BE2C (cell line): Measurements from ENCODE around the gene IGF2R.

Source experiments
- DNase-seq: peaks from one replicate; pipeline ENCODE4 v3.0.0-alpha.2; 2020
- H3K27me3 ChIP-seq: fragments of 250-450 bp; sonication (Bioruptor Pico); 2 replicates; pipeline ENCODE4 v1.5.1; 2020; ENCODE audit warnings: mild to moderate bottlenecking
- H3K36me3 ChIP-seq: fragments of 250-450 bp; sonication (Bioruptor Pico); 2 replicates; pipeline ENCODE4 v1.5.1; 2020; ENCODE audit warnings: mild to moderate bottlenecking
- H3K4me1 ChIP-seq: fragments of 250-450 bp; sonication (Bioruptor Pico); 2 replicates; pipeline ENCODE4 v1.5.1; 2020
- H3K4me3 ChIP-seq: 2 replicates; pipeline ENCODE4 v1.5.1; 2011; ENCODE audit warnings: low read depth, low read length
- H3K9me3 ChIP-seq: fragments of 250-450 bp; sonication (Bioruptor Pico); 2 replicates; pipeline ENCODE4 v1.5.1; 2020
- CTCF ChIP-seq: IDR thresholded peaks from 2 replicates; pipeline ENCODE4 v1.5.1; 2012; ENCODE audit warnings: mild to moderate bottlenecking, low read depth, low read length

IGF2R gene

GRCh38 chr6:160031871-160032270, 63.0 kb downstream of the IGF2R start:
- Histone ChIP-seq H3K9me3 (no peaks in the 10 kb centered on the region), H3K4me1 (no peaks in the 10 kb centered on the region), H3K4me3 (no peak overlapping the region), H3K27me3 (no peaks in the 10 kb centered on the region), H3K36me3 (peaks cover 40% of the 10 kb centered on the region)
- DNase-seq = no peak
- no peak for TF ChIP-seq CTCF

- no peaks in the 10 kb centered on the region for H3K9me3 ChIP-seq
- no peak for TF ChIP-seq CTCF
- no peaks in the 10 kb centered on the region for H3K4me1 ChIP-seq
- H3K36me3 ChIP-seq = peaks cover 35% of the 10 kb centered on the region
- no peak for DNase-seq
- no peaks in the 10 kb centered on the region for H3K27me3 ChIP-seq
- no peak overlapping the region for H3K4me3 ChIP-seq
These were observed 63.7 kb downstream of the IGF2R start for GRCh38 chr6:160032538-160032937.

- Histone ChIP-seq H3K9me3 (no peaks in the 10 kb centered on the region), H3K4me1 (no peaks in the 10 kb centered on the region), H3K4me3 (no peak overlapping the region), H3K27me3 (no peaks in the 10 kb centered on the region), H3K36me3 (peaks cover 26% of the 10 kb centered on the region)
- TF ChIP-seq CTCF = no peak
- no peak for DNase-seq
These were observed 65.4 kb downstream of the IGF2R start for GRCh38 chr6:160034036-160034930.

GRCh38 chr6:160035241-160035640, 66.4 kb downstream of the IGF2R start:
- H3K27me3 ChIP-seq = no peaks in the 10 kb centered on the region
- no peak for TF ChIP-seq CTCF
- H3K4me3 ChIP-seq = no peak overlapping the region
- peaks cover 23% of the 10 kb centered on the region for H3K36me3 ChIP-seq
- no peak for DNase-seq
- no peaks in the 10 kb centered on the region for H3K9me3 ChIP-seq
- no peaks in the 10 kb centered on the region for H3K4me1 ChIP-seq

- Histone ChIP-seq H3K9me3 (no peaks in the 10 kb centered on the region), H3K27me3 (no peaks in the 10 kb centered on the region), H3K4me1 (no peaks in the 10 kb centered on the region), H3K36me3 (peaks cover 27% of the 10 kb centered on the region), H3K4me3 (no peak overlapping the region)
- TF ChIP-seq CTCF = no peak
- no peak for DNase-seq
These were observed 66.9 kb downstream of the IGF2R start for GRCh38 chr6:160035693-160036330.

GRCh38 chr6:160036331-160036695, 67.4 kb downstream of the IGF2R start:
- Histone ChIP-seq H3K9me3 (no peaks in the 10 kb centered on the region), H3K4me3 (no peak overlapping the region), H3K27me3 (no peaks in the 10 kb centered on the region), H3K36me3 (peaks cover 31% of the 10 kb centered on the region), H3K4me1 (no peaks in the 10 kb centered on the region)
- TF ChIP-seq CTCF = no peak
- no peak for DNase-seq
